NCI-H1694 (cell line): ENCODE results near the gene STAG3.

Experiments used
- DNase-seq: peaks from one replicate; lab custom pipeline; 2025; lab: John Stamatoyannopoulos, UW

STAG3 gene

DNA sequence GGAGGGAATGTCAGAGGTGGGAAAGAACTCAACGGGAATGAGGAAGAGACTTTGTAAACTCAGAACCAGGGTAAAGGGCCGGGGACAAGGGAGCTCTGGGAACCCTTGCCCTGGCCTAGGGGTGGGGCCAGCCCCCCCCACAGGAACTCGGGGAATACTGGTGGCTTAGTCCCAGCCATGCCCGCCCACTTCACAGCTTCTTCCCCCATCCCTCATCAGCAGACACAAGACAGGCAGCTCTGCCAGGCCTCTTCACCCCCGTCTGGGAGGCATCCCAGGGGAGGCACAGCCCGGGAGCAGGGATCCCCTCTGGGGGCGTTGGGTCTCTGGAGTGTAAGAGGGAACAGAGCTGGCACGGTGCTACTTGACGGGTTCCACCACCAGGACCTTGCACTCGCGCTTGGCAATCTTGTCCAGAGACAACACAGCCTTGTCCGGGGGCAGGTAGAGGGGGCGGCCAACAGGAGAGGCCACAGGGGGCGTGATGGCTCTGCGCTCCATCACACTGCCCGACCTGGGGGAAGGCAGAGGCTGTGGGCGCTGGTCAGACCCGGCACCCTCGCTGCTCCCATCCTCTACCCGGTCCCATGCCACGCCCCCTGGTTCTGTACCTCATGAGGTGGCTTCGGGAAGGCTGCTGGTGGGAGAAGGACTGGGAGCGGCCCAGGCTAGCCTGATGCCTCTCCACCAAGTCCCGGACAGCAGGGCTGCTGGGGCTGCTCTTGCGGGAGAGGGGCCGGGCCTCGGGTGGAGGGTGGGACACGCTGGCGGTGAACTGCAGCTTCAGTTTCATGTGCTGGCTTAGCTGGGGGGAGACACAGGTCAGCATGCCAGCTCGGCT lies 22.8 kb upstream of the STAG3 start:
- no peak for DNase-seq

DNA sequence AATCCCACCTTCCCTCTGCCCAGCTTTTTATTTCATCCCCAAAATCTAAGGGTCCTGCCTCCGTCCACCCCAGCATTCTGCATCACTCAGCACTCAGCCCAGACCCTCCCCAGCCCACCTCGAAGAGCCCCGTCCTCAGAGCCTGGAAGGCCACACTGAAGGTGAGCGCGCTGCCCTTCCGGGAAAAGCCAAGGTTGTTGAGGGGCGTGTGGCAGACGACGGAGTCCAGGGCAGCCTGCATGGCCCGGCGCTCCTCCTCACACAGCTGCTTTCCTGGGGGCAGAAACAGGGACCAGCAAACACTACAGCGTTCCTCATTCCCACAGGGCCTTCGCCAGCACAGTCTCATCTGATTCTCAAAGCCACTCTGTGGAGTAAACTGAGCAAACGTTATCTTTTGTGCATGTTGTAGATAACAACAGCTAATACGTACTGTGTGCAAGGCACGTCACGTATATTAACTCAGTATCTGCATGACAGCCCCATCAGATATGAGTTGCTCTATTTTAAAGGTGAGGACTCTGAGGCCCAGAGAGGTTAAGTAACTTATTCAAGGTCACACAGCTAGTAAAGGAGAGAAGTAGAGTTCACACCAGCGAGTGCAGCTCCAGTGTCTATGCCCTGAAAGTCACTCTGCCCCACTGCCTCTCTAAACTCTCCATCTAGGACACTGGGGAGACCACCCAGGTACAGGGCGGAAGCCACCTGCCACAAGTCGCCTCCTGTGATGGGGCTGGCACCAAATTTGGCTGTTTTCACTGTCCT lies 22.0 kb upstream of the STAG3 start:
- DNase-seq: no peak

DNA sequence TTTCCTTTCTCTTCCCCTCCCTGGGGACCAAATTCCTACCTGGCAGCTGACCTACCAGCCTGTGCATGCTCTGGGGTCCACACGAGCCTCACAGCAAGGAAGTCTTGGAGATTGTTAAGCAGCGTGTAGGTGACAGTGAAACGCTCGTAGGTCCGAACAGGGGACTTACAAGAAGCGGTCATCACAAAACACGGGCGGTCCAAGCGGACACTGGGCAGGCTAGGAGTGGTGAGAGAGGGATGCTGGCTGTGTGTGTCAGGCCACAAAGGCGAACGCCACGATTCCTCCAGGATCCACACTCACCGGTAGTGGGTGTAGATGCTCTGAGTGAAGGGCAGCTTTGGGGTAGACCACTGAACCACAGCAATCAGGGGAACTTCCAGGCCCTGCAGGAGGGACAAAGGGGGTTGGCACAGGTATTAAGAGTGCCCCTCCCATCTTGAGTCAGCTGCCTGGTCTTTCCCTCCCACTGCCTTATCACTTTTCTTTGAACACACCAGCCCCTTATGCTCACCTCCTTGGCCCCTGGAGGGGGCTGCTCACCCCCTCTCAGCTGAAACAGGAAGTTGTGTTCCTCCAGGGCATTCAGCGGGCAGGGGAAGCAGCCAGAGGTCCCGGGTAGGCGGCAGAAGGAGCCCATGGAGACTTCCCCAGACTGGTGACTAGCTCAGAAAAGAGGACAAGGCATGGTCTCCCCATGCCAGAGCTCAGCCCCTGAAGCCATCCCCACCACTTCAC lies 21.2 kb upstream of the STAG3 start:
- DNase-seq: no peak

DNA sequence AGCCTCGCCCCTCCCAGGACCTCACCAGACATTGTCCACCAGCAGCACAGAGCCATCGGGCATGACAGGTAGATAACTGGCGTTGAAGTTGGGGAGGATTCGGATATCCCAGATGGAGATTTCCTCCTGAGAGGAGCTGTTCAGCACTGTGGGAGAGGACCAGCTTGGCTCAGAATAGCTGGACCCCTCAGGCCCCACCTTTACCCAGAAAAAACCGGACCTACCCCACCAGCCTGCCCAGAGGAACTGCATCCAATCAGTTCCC lies 20.7 kb upstream of the STAG3 start:
- DNase-seq: no peak

DNA sequence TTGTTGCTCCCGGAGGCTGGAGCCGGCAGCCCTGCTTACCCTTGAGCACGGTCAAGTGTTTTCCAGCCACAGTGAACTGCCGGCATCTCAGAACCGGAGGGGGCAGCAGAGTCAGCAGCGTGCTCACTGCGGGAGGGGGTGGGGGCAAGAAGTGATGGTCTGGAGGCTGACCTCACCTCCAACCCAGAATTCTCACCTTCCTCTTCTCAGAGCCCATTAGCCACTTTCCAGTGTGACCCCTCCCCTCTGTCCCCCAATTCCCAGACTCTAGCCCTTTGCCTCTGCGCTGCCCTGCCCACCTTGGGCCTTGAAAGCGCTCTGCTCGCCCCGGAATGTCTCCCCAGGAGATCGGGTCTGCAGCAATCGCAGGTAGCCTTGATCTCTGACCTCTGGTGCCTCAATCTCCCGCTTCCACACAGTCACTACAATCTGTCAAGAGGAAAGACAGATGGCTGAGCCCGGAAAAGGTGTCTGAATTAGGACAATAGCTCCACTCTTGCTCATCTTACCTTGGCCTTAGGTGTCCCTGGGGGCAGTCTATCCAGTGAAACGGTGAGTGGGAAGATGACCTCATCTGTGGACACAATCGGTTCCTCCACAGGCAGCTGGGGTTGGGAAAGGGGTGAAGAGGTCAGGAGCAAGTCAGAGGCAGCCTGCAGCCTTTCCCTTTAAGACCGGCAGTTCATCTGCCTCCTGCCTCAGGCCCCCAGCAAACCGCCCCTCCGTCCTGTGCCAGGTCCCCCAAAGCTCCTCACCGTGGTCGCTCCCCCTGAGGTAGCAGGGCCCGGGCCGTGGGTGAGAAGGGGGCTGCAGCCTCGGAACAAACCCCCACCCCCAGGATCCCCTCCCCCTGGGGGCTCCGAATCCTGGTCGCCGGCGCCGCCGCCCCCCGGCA lies 20.1 kb upstream of the STAG3 start:
- DNase-seq: no peak

DNA sequence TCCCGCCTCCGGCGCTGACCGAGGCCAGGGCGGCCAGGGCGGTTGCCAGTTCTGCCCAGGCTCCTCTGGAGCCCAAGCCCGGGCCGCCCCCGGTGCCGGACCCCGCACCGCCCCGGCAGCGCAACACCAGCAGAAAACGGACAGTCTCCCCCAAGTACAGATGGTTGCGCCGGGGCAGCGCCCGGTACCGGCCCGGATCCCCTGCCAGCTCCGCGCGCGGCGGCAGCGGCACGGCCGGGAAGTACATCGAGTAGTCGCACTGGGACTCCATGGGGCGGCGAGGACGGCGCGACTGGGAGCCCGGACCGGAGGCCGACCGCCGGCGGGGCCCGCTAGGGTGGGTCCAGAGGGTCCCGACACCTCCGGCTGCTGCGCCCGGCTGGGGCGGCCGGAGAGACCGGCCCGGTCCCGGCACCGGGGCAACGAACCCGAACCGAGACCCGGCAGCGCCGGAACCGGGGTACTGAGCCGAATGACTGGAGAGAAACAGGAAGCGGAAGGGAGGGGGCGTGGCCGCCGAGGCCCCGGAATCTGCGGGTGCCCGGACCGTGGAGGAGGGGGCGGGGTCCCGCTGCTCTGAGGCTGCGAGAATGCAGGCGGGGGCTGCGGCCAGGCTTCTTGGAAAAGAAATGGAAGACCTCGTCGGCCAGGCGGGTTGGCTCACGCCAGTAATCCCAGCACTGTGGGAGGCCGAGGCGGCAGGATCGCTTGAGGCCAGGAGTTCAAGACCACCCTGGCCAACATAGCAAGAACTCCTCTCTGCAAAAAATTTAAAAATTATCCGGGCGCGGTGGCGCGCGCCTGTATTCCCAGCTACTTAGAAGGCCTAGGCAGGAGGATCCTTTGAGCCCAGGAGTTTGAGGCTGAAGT lies 19.3 kb upstream of the STAG3 start, which contains the start of gene TRAPPC14:
TRAPPC14 (minus strand) TSS at position 495 of the 870 bp plus-strand sequence; CDS start at position 271, 224 bp downstream.
- DNase-seq: peak; percentile 63

DNA sequence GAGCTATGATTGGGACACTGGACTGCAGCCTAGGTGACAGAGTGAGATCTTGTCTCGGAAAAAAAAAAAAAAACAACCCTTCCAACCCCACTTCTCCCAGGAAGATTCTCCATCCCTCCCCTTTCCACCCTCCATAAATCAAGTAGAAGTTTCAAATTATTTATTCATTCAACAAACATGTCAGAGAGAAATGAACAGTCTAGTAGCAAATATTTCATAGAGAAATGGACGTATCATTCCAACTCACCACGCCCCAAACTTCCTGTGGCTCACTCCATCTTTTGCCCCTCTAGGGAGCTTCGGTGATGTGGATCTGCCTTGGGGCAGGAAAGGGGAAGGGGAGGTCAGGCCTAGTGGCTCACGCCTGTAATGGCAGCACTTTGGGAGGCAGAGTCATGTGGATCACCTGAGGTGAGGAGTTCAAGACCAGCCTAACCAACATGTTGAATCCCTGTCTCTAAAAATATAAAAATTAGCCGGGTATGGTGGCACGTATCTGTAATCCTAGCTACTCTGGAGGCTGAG lies 18.6 kb upstream of the STAG3 start:
- DNase-seq: no peak

DNA sequence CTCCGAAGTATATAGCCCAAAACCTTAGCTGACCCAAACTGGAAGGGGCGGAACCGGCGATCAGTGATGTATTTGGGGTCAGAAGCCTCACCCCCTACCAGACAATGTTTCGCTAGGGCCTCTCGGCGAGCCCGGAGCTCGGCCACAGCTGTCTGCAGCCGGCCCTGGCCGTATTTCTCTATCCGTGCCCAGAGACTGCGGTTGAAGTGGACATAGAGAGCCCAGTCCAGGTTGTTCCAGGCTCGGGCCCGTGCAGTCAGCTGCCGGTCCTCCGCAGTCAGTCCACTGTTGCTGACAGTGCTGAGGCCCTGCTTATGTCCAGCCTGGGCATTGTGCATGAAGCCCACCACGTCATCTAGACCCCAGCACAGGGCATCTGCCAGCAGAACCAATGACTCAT lies 17.7 kb upstream of the STAG3 start:
- DNase-seq: no peak

DNA sequence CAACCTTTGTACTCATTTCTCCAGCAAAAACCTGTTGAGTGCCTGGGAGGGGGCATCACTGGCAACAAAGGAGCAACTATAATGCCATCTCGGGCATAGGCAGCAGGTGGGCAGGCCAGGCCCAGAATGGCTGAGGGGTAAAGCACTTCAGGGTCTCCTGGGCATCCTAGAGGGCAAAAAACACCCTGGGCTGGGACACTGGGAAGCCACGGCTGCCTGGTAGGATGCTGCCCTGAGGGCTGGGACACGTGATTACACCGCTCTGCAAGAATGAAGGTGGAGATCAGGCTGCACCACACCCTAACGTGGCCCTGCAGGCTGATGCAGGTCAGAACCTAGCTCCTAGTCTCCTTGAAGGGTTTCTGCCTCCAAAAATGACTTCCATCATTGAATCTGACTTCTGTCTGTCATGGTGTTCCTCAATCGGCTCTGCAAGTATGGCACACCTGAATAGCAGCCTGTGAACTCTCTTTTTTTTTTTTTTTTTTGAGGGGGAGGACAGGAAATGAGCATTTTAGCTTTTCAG lies 14.6 kb upstream of the STAG3 start:
- no peak for DNase-seq

DNA sequence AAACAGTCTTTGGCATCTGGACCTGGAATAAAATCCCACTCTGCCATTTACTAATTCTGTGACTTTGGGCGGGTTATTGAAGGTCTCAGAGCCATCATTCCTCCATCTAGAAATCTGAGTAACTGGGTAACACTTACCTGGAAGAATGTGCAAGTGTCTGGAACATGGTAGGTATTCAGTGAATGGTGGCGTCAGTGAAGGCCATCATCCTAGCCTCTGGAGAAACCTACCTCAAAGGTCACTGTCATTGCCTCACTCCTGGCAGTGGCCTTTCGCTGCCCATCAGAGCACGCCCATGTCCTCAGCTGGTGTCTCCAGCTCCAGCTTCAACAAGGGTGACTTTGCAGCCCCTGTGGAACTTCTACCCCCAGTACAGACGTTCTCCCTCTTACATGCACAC lies 13.8 kb upstream of the STAG3 start:
- no peak for DNase-seq

DNA sequence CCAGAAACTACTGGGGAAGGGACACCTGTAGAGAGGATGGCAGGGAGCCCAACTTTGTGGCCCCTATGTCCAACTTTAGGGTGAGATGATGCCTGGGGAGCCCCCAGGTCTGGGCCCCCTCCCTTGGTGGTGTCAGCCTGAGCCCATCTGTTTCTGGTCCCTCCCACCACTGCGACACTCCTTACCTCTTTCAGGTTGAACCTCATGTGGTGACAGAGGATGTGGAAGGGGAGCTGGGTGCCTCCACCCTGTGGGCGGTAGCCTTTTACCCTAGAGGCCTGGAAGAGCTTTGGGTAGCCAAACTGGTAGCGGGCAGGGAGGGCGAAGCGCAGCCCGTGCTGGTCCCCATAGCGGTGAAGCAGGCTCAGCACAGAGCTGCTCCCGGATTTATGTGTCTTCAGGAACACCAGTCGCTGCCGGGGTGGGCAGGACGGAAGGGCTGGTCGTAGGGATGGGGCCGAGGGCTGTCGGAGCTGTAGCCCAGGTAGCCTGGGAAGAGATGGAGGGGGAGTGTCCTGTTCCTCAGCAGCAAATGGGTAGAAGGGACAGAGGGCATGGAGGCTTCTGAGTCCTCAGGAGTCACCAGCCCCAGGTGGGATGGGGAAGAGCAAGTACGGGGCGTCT lies 11.3 kb upstream of the STAG3 start:
- DNase-seq: no peak

DNA sequence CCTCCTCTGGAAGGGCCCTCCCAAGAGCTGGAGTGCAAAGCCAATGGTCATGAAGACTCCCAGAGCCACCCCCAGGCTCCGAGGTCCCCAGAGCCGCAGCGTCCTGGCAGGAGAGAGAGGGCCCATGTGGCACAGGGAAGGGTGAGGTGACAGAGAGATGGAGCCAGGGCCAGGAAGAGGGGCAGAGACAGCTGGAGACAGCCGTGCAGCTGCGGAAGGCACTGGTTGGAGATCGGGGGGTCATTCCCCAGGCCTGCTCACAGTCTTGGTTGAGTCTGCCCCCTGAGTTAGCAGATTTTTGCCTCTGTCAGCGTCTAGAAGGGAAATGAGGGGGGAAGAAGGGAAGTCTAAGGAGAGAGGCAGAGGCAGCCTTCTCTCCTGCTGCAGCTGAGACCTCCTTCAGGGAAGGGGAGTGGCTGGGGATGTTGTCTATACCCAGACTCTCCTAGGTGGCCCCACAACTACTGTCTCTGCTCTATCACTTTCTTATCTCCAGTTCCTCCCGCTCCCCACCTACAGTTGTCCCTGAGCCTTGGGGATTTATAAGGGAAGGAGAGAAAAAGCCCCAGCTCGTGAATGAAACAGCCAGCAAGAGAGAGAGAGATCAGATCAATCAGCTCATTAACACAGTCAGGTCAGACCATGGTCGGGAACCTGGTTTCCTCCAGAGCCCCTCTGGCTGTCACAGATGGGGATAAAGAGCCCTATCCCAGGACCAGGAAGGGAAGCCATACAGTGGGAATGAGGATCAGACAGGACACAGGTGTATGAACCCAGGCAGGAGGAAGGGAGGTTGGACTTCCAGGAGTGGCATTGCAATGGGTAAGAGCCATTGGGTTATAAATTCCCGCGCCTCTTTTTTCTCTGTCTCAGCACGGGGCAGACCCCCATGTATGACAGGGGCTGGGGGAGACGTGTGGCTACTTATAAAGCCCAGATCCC lies 10.5 kb upstream of the STAG3 start:
- DNase-seq: no peak

DNA sequence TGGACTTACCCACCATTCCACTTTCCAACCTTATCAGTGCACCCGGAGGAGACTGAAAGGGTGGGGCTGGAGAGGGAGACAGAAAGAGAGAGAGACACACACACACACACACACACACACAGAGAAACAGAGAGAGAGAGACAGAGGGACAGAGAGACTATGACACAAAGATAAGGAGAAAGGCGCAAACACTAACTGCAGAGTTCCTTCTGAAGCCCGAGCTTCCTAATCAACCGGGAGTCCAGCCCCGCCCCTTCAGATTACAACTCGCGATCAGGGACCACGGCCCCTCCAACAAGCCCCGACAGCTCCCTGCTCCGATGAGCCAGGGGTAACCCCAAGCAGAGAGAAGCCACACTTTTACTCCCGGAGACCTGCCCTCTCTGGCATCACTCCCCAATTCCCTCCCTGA lies 9.8 kb upstream of the STAG3 start:
- DNase-seq: no peak

DNA sequence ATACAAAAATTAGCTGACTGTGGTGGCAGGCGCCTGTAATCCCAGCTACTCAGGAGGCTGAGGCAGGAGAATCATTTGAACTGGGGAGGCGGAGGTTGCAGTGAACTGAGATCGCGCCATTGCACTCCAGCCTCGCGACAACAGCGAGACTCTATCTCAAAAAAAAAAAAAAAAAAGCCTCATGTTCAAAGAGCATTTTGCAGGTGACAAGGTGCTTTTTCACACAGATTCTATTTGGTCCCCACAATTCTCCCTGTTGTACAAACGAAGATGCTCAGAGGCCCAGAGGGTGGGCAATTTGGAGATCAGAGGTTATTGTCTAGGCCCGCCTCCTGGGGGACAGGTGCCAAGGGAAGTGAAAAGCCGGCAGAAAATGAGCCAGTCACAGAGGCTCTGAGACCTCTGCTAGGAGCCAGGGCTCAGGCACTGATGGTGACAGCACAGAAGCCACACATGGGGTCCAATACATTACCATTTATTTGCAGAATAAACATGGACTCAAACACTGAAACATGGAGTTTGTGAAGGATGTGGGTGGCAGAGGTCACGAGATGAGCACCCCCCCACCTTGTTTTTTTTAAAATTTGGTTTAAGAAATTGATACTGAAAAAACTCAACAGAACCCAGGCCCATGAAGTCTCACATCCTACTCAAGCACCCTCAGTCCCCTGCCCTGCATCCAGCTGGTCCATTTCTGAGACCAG lies 8.4 kb upstream of the STAG3 start:
- no peak for DNase-seq

DNA sequence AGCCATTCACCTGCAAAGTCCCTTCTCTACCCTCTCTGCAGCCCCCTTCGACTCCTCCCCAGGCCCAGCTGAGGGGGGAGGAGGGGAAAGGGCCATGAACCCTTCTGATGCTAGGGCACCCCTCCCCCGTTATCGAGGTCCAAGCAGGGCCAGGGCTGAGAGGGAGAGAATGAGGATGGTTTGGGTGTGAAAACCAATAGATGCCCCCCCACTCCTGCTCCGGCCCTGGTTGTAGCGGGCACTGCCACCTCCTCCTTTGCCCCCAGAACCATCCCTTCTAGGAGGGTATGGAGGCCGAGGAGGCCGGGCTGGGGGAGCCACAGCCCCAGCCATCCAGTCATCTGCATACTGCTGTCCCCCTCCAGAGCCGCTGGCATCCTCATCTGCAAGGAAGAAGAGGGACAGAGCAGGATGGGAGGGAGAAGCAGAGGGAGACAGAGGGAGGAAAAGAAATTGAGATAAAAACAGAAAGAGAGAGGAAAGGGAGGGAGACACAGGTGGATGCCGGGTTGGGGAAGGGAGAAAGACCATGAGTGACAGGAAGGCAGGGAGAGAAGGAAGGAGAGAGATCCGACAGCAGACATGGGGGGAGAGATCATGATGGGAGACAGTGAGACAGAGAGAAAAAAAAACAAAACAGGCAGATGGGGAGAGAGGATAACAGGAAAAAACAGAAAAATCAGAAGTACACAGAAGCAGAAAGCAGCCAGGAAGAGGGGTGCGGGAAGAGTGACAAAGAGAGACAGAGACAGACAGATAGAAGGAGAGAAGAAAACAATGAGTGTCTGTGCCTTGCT lies 7.4 kb upstream of the STAG3 start:
- DNase-seq: no peak

DNA sequence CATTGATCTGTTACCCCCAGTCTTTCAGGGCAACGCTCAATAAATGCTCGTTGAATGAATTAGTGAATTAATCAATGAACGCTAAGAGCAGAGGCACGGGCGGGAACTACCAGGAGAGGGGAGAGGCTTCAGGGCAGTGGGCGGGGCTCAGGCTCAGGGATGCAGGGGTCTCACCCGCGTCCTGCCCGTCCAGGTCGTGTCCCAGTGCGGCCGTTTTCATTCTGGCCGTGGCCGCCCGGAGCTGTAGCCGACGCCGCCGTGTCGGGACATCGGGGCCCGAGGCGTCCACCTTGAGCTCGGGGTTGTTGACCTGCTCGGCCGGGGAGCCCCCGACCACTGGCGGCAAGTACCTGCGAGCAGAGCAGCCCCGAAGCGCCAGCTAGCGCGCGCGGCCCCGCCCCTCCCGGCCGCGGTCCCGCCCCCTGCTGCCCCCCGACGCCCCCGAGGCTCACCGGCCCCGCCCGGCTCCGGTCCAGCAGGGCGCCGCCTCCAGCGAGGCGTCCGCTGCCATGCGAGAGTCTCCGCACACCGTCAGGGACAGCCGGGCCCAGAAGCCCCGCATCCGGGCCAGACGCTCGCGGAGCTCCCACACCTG lies 6.5 kb upstream of the STAG3 start:
- no peak for DNase-seq

DNA sequence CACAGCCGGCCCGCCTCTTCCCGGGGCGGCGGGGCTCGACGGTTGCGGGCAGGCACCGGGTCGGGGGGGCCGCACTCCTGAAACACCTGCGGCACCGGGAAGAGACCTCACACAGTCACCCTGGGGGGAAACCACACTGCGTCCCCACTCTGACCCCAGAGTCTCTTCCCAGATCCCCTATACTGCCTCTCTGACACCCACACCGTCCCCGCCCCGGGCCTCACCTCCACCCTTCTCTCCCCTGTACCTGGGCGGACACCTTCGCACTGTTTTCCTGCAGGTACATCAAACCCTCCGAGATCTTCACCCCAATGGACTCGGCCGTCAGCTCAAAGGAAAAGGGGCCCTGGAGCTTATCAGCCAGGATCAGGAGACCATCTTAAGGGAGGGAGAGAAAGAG lies 5.9 kb upstream of the STAG3 start:
- no peak for DNase-seq
